Neural cell (in vitro differentiated cells): ENCODE measurements around the gene INPP5A. TPM values are rescaled to one million over a fixed set of nuclear protein-coding genes. Genes with fewer than 3 reads are reported as not detected.

Experiments used
- H2AFZ ChIP-seq: fragments of 200-600, 300-800 bp; sonication (generic), shearing (Covaris generic); 2 replicates; pipeline ENCODE4 v1.6.0; 2014; ENCODE audit warnings: low read depth, mild to moderate bottlenecking, antibody characterized with exemption, low read length, moderate library complexity
- H3F3A ChIP-seq: fragments of 200-600 bp; shearing (Covaris generic); 2 replicates; pipeline ENCODE4 v1.6.1; 2016; ENCODE audit warnings: mild to moderate bottlenecking, moderate library complexity, mixed read lengths, antibody characterized with exemption, low read length; ENCODE audit not compliant: insufficient read depth, poor library complexity, severe bottlenecking
- H3K27ac ChIP-seq: fragments of 200-600, 300-800 bp; sonication (generic), shearing (Covaris generic); 2 replicates; pipeline ENCODE4 v1.5.1; 2014; ENCODE audit warnings: mild to moderate bottlenecking, low read length, moderate library complexity
- H3K27me3 ChIP-seq: fragments of 300-800, 200-600 bp; sonication (generic), shearing (Covaris generic); 2 replicates; pipeline ENCODE4 v1.6.0; 2014; ENCODE audit warnings: mild to moderate bottlenecking, low read depth, low read length, moderate library complexity; ENCODE audit not compliant: insufficient read depth
- H3K36me3 ChIP-seq: fragments of 300-800, 200-600 bp; sonication (generic), shearing (Covaris generic); 2 replicates; pipeline ENCODE4 v1.5.1; 2014; ENCODE audit warnings: mild to moderate bottlenecking, antibody characterized with exemption, low read length, moderate library complexity; ENCODE audit not compliant: insufficient read depth
- H3K4me2 ChIP-seq: fragments of 300-800, 200-600 bp; sonication (generic), shearing (Covaris generic); 2 replicates; pipeline ENCODE4 v1.6.0; 2014; ENCODE audit warnings: mild to moderate bottlenecking, low read length
- H3K4me3 ChIP-seq: fragments of 300-800, 200-600 bp; sonication (generic), shearing (Covaris generic); 2 replicates; pipeline ENCODE4 v1.5.1; 2014; ENCODE audit warnings: mild to moderate bottlenecking, low read length, moderate library complexity
- H3K79me2 ChIP-seq: fragments of 200-600 bp; shearing (Covaris generic); replicated peaks from 2 replicates; pipeline ENCODE4 v1.6.0; 2014; ENCODE audit warnings: mild to moderate bottlenecking, low read length, moderate library complexity; ENCODE audit not compliant: insufficient read depth
- H3K9ac ChIP-seq: fragments of 300-800, 200-600 bp; sonication (generic), shearing (Covaris generic); 2 replicates; pipeline ENCODE4 v1.6.1; 2016; ENCODE audit warnings: mild to moderate bottlenecking, low read length, mixed read lengths
- H3K9me2 ChIP-seq: fragments of 200-600 bp; shearing (Covaris generic); 2 replicates; pipeline ENCODE4 v1.6.1; 2016; ENCODE audit warnings: mild to moderate bottlenecking, low read length, mixed read lengths; ENCODE audit not compliant: insufficient read depth
- H3K9me3 ChIP-seq: fragments of 200-600, 300-800 bp; sonication (generic), shearing (Covaris generic); 2 replicates; pipeline ENCODE4 v1.6.1; 2016; ENCODE audit warnings: mild to moderate bottlenecking, mixed run types, low read length, moderate library complexity, mixed read lengths
- H4K20me1 ChIP-seq: fragments of 200-600 bp; shearing (Covaris generic); 2 replicates; pipeline ENCODE4 v1.6.1; 2016; ENCODE audit warnings: mild to moderate bottlenecking, mixed run types; ENCODE audit not compliant: insufficient read depth
- EP300 ChIP-seq: fragments of 450-650 bp; conservative IDR thresholded peaks from 2 replicates; pipeline ENCODE4 v1.6.1; 2014; ENCODE audit warnings: antibody characterized with exemption, mild to moderate bottlenecking, moderate library complexity; ENCODE audit not compliant: poor library complexity, severe bottlenecking
- MXI1 ChIP-seq: fragments of 450-650 bp; conservative IDR thresholded peaks from 2 replicates; pipeline ENCODE4 v1.6.1; 2014; ENCODE audit warnings: antibody characterized with exemption, mild to moderate bottlenecking; ENCODE audit not compliant: poor library complexity, severe bottlenecking
- POLR2AphosphoS5 ChIP-seq: IDR thresholded peaks from 2 replicates; pipeline ENCODE4 v1.6.1; 2012
- RAD21 ChIP-seq: fragments of 450-650 bp; conservative IDR thresholded peaks from 2 replicates; pipeline ENCODE4 v1.6.1; 2014; ENCODE audit warnings: antibody characterized with exemption, mild to moderate bottlenecking, moderate library complexity
- SMC3 ChIP-seq: fragments of 450-650 bp; conservative IDR thresholded peaks from 2 replicates; pipeline ENCODE4 v1.6.1; 2014; ENCODE audit warnings: antibody characterized with exemption, mild to moderate bottlenecking, moderate library complexity; ENCODE audit not compliant: poor library complexity
- TAF1 ChIP-seq: IDR thresholded peaks from 2 replicates; pipeline ENCODE4 v1.6.1; 2012; ENCODE audit warnings: low read depth
- polyA plus RNA-seq: library from polyadenylated mRNA; depleted of rRNA; stranded (reverse); fragments of >200 nt; gene quantifications from 2 replicates; pipeline ENCODE4 v1.2.3, GENCODE V29; 2014
- TF ChIP-seq, protein P1 (sequence below): fragments of 450-650 bp; IDR thresholded peaks from 2 replicates; pipeline ENCODE4 v1.5.1; 2014; ENCODE audit warnings: antibody characterized with exemption, mild to moderate bottlenecking, moderate library complexity; ENCODE audit not compliant: poor library complexity, severe bottlenecking
- TF ChIP-seq, protein P2 (sequence below): IDR thresholded peaks from 2 replicates; pipeline ENCODE4 v1.6.1; 2012; ENCODE audit warnings: borderline replicate concordance

INPP5A gene
- polyA plus RNA-seq, 1 donor from 2014 or later: 48.8 TPM

DNA sequence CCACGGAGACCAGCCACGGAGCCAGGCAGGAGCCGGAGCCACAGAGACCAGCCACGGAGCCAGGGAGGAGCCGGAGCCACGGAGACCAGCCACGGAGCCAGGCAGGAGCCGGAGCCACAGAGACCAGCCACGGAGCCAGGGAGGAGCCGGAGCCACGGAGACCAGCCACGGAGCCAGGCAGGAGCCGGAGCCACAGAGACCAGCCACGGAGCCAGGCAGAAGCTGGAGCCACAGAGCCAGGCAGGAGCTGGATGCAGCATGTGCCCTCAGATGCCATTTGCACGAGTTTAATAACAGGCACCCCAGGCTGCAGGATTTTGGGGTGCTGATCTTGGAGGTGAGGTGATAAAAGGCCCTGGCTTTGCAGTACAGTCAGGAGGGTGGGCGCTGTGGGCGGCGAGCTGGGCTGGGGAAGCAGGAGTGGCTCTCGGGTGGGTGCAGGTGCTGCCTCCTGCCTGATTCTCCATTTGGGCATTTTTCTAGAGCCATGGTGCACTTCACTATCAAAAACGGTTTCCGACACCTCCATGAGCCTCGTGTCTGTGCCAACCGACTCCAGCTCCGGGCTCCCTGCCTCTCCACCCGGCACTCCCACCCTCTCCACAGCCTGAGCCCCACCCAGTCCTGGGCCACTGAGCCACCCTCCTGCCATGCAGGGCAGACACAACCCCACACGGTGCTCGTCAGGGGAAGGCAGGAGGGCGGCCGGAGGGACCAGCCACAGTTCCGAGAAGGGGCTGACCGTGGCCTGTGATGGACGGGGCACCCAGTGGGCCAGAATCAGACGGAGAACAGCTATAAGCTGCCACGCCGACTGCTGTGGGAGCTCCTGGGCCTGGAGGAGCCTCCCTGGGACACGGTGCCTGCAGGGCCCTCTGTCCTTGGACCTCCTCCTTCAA lies 289.2 kb downstream of the INPP5A start:
- TF ChIP-seq, protein P1, sequence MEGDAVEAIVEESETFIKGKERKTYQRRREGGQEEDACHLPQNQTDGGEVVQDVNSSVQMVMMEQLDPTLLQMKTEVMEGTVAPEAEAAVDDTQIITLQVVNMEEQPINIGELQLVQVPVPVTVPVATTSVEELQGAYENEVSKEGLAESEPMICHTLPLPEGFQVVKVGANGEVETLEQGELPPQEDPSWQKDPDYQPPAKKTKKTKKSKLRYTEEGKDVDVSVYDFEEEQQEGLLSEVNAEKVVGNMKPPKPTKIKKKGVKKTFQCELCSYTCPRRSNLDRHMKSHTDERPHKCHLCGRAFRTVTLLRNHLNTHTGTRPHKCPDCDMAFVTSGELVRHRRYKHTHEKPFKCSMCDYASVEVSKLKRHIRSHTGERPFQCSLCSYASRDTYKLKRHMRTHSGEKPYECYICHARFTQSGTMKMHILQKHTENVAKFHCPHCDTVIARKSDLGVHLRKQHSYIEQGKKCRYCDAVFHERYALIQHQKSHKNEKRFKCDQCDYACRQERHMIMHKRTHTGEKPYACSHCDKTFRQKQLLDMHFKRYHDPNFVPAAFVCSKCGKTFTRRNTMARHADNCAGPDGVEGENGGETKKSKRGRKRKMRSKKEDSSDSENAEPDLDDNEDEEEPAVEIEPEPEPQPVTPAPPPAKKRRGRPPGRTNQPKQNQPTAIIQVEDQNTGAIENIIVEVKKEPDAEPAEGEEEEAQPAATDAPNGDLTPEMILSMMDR: no peak
- TF ChIP-seq, protein P2, sequence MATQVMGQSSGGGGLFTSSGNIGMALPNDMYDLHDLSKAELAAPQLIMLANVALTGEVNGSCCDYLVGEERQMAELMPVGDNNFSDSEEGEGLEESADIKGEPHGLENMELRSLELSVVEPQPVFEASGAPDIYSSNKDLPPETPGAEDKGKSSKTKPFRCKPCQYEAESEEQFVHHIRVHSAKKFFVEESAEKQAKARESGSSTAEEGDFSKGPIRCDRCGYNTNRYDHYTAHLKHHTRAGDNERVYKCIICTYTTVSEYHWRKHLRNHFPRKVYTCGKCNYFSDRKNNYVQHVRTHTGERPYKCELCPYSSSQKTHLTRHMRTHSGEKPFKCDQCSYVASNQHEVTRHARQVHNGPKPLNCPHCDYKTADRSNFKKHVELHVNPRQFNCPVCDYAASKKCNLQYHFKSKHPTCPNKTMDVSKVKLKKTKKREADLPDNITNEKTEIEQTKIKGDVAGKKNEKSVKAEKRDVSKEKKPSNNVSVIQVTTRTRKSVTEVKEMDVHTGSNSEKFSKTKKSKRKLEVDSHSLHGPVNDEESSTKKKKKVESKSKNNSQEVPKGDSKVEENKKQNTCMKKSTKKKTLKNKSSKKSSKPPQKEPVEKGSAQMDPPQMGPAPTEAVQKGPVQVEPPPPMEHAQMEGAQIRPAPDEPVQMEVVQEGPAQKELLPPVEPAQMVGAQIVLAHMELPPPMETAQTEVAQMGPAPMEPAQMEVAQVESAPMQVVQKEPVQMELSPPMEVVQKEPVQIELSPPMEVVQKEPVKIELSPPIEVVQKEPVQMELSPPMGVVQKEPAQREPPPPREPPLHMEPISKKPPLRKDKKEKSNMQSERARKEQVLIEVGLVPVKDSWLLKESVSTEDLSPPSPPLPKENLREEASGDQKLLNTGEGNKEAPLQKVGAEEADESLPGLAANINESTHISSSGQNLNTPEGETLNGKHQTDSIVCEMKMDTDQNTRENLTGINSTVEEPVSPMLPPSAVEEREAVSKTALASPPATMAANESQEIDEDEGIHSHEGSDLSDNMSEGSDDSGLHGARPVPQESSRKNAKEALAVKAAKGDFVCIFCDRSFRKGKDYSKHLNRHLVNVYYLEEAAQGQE: no peak
- TF ChIP-seq MXI1 (no peak), EP300 (no peak), RAD21 (no peak), TAF1 (no peak)
- H3K4me2 ChIP-seq: no peak overlapping the region
- no peaks in the 10 kb centered on the region for H4K20me1 ChIP-seq
- H3K27ac ChIP-seq: no peak overlapping the region
- H3K36me3 ChIP-seq: no peaks in the 10 kb centered on the region
- no peaks in the 10 kb centered on the region for H3K79me2 ChIP-seq
- peaks cover 3% of the 10 kb centered on the region for H3F3A ChIP-seq
- no peaks in the 10 kb centered on the region for H3K9me2 ChIP-seq
- H3K9me3 ChIP-seq: no peaks in the 10 kb centered on the region
- H3K4me3 ChIP-seq: no peak overlapping the region
- no peaks in the 10 kb centered on the region for H3K27me3 ChIP-seq
- no peak overlapping the region for H3K9ac ChIP-seq
- H2AFZ ChIP-seq: no peak overlapping the region

DNA sequence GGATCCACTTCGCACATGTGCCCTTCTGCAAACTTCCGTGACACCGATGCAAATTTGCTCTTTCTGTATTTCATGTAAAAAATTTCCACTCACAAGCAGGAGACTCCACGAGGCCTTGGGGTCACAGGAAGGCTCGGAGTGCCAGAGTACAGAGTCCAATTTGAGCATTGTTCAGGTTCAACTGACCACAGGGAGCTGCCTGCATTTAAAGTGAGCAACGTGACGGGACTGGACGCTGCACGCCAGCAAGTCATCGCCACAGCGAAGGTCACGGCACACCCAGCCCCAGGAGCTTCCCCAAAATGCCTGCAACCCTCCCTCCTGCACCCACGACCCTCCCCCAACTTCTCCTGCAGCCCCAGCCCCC lies 289.8 kb downstream of the INPP5A start:
- H4K20me1 ChIP-seq: no peaks in the 10 kb centered on the region
- H3K4me3 ChIP-seq: no peak overlapping the region
- H3K9ac ChIP-seq: no peak overlapping the region
- no peaks in the 10 kb centered on the region for H3K9me2 ChIP-seq
- no peak overlapping the region for H3K27ac ChIP-seq
- H3K27me3 ChIP-seq: no peaks in the 10 kb centered on the region
- peaks cover 3% of the 10 kb centered on the region for H3F3A ChIP-seq
- H3K79me2 ChIP-seq: no peaks in the 10 kb centered on the region
- H3K36me3 ChIP-seq: no peaks in the 10 kb centered on the region
- no peak for TF ChIP-seq SMC3
- TF ChIP-seq MXI1: no peak
- TF ChIP-seq POLR2AphosphoS5: no peak
- TF ChIP-seq, protein P1: no peak
- TF ChIP-seq TAF1: no peak
- no peaks in the 10 kb centered on the region for H3K9me3 ChIP-seq
- H2AFZ ChIP-seq: no peak overlapping the region
- H3K4me2 ChIP-seq: no peak overlapping the region
